CD4-positive, alpha-beta T cell treated with Interleukin-17A for 1 hour (primary cell): ENCODE data around the gene SH2D3C.
A peak's percentile ranks its signal among the peaks of the same experiment; 100 is the strongest.

Source experiments
- DNase-seq: peaks from one replicate; pipeline ENCODE4 v3.0.0-alpha.2; 2020

Gene SH2D3C

DNA sequence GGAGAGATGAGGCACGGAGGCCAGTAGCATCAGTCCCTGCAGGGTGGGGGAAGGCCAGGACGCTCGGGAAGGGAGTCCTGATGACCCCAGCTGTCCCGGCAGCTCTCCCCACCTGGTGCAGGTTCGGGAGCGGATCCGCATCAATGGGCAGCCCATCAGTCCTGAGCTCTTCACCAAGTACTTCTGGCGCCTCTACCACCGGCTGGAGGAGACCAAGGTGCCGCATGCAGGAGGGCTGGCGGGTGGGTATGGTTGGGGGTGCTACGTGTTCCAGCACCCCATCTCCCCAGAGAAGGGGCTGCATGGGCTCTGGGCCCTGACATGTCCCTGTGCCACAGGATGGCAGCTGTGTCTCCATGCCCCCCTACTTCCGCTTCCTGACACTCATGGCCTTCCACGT is 28.4 kb upstream of the SH2D3C start:
- DNase-seq: no peak

DNA sequence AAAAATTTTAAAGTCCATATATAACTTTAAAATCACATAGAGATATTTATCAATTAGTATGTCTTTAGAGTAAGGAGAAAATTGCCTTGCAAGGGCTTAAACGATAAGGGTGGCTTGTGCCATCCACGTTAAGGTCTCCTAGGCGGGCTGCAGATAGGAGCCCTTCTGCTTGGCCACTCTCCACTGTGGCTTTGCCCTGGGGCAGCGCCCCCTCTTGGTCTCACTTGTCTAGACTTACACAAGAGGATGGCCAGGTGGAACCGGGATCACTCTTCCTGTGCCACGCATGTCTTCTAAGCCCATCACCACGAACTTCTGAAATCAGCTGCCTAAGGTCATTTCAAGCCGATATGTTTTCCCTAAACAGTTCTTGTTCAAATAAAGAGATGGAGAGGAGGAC is 27.2 kb upstream of the SH2D3C start:
- DNase-seq: peak; percentile 47

DNA sequence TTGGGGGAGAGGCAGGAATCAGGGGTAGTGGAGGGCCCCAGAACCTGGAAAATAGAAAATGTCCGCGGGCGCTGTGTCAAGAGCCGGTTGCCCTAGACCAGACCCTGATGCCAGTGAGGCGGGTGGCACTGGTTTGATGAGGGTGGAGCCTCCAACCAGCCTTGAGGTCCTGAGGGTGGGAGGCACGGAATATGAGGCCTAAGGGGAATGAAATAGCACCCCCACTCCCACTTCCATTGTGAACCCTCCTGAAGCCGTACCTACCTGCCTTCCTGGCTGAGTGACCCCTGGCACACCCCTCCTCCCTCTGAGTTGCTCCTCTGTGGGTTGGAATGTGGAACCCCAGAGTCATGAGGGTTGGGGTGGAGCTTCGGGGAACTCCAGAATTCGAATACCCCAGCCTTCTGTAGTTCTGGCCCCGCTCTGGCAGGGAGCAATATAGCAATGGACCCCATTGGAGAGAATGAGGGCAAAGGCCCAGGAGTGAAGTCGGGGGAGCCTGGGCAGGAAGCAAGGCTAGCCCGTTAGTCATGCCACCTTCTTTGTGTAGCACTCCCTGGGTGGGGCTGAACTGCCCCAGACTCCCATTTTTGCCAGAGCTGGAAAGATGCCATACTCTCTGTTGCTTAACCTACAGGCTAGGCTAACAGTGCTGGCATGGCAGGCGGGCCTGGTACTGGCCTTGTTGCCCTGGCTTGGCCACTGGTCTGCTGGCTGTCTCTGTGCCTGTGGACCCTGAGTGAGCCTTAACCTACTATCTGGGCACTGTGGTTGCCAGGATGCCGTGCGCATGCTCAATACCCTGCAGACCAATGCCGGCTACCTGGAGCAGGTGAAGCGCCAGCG is 25.3 kb upstream of the SH2D3C start:
- peak; percentile 28 for DNase-seq

DNA sequence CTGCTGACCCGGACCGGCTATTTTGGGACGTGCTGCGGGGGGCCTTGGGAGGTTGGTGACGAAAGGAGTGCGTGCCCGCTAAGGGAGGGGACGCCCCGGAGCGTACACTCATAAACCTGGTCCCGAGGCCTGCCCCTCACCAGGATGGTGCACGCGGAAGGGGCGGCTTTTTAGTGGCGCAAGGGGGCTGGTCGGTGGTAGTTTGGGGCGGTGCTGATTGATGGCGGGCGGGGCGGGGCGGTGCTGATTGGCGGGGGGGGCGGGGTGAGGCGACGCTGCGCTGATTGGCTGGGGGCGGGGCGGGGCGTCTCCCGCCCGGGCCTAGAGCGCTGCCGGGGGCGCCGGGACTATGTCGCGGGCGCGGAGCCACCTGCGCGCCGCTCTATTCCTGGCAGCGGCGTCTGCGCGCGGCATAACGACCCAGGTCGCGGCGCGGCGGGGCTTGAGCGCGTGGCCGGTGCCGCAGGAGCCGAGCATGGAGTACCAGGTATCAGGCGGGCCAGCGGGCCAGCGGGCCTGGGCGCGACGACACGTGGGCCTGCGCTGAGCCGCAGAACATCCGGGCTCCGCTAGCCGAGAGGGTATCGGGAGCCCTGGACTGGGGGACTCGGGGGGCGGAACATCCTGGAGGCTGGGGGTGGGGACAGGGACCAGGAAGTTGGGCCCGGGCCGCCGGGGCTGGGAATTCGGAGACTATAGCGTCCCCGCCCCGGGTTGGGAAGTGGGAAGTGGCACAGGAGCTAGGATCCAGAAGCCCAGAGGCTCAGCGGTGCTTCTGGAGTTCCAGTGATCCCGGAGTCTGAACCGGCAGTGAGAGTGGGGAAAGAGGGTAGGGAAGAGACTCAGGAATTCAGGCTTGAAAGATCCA is 24.3 kb upstream of the SH2D3C start, which contains the start of gene FPGS:
TSS of gene FPGS (plus strand) at position 307 of the 868 bp plus-strand sequence. CDS start at position 350, 43 bp downstream.
- peak; percentile 87 for DNase-seq

DNA sequence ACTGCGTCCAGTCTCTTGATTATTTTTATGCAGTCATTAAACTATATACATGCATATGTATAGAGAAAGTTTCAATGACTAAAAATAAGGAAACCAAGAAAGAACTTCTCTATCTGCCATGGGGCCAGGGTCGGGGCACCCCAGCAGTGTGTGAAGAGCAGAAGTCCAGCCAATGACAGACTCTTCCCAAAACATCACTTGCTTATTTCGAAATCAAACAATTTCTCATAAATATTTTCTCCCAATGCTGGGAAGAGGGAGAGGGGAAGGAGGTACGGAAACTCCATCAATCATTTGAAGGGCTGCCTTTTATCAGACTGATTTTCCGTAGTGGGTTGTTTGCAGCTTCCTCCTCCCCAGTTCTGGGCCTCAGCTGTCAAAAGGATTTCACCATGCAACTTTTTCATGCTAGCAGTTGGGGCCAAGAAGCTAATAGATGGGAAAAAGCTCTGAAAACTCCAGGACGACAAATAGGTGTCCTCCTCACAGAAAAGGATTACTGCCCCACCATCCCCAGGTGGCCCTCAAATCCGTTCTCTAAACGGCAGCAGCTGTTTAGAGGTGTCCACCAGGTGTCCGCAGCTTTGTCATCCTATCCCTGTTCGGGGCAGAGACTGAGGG is 23.6 kb upstream of the SH2D3C start:
- DNase-seq: no peak

DNA sequence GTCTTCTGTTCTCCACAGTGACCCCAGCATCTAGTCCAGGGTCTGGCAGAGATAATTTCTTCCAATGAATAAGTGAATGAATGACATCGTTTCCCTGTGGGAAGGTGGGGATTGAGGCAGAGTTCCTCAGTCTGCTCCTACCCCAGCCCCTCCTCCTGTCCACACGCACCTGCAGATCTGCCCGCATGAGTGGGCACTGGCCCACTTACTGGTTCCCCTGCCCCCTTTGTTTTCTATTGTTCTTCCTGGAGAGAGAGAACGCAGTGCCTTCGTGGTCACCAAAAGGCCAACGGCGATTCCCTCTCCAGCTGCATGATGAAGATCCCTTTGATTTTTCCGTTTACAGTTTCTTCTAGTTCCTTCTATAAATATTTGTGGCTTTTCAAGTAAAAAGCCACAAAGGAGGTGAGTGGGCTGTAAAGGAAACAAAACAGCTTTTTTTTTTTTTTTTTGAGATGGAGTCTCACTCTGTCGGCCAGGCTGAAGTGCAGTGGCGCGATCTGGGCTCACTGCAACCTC is 18.4 kb upstream of the SH2D3C start:
- no peak for DNase-seq

DNA sequence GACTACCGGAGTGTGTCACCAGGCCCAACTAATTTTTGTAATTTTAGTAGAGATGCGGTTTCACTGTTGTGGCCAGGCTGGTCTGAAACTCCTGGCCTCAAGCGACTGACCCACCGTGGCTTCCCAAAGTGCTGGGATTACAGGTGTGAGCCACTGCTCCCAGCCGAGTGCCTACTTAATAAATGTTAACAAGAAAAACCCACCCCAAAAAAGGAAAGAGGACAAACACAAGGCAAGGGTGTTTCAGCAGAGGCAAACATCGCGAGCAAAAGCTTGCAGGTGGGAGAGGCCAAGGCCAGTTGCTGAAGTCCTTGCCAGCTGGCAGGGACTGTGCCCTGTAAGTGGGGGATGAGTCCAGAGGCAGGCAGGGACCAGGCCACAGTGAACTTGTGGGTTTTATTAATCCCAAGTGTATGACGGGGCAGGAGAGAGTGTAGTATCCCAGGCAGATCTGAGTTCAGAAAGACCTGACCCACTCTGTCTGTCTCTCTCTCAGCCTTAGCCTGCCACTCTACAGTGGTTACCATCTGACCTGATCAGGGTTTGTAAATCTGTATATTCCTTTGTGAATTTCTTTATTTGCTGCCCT is 17.9 kb upstream of the SH2D3C start:
- no peak for DNase-seq

DNA sequence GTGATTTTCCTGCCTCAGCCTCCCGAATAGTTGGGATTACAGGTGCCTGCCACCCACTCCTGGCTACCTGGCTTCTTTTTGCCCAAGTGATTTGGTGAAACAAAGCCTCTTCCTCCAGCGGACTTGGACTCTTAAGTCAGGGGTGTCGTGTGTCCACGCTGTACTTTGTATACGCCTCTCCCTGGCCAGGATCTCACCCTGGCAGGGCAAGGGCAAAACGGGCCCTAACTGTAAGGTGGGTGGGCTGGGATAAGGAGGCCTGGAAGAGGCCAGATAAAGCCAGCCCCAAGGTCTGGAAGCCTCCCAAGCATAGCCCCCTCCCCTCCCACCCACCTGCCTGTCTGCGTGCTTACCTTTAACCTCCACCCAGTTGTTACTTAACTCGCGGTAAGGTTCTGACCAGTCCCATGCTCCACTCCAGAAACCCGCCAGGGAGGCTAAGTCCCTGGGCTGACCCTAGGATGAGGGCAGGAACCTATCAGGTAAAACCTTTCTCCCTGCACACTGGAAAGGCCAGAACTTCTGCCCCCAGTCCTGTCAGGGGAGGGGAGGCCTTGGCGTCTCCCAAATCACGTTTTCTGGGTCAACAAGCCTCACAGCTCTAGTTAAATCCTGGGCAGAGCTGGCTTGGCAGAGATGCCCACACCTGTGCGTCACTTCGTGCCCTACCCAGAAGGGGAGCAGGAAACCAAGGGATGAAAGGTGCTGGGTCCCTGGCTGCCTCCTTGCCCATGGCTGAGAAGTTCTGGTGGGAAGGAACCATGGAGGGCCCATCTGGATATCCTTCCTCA is 15.7 kb upstream of the SH2D3C start:
- DNase-seq: no peak

DNA sequence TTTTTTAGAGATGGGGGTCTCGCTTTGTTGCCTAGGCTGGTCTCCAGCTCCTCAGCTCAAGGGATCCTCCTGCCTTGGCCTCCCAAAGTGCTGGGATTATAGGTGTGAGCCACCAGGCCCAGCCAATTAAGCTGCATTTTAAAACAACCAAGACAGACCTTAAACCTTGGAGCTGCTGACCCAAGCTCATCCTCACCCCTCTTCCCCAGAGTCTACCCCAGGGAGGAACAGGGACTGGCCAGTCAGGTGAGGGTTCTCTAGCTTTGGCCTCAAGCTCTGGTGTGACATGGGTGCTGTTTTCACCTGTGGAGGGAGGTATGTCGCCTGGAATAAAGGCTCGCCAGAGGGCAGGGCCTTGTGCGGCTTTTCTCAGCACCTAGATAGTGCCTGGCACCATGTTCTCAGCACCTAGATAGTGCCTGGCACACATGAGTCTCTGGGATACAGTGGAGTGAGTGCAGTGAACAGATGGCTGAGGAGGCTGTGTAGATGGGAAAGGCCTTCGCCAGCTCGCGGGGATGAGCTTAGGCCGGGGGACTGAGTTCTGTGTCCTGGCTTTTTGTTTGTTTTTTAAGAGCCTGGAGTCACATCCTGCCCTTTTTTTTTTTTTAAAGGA is 14.7 kb upstream of the SH2D3C start:
- DNase-seq: no peak

DNA sequence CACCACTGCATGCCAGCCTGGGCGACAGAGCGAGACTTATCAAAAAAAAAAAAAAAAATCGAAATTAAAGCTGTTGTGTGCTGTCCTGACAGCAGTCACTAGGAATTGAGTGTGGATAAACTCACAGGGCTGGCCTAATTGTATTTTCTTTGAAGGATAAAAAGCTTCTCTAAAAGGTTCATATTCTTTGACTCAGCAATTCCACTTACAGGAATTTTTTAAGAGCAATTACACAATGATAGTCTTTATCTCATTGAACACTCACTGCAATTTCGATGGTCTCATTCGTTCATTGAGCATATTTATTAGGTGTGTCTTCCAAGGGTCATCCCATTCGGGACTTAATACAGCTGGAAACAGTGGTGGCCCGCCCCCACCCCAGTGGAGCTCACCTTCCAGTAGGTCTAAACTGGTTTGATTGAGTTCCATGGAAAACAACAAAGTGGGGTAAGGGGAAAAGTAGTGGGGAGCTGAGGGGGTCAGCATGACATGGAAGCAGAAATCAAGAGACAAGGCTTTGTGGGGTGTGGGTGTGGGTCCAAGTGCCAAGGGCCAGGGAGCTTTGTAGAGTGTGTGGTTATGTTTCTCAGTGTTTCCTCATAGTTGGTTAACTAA is 14.1 kb upstream of the SH2D3C start:
- DNase-seq: no peak

DNA sequence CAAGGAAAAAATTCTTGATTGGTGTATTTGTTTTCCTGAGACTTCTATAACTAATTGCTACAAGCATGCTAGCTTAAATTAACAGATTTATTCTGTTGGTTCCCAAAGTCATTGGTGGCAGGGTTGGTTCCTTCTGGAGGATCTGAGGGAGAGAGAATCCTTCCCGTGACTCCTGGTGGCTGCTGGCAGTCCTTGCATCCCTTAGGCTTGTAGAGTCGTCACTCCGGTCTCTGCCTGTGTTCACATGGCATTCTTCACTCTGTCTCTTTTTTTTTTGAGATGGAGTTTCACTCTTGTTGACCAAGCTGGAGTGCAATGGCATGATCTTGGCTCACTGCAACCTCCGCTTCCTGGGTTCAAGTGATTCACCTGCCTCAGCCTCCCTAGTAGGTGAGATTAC is 12.6 kb upstream of the SH2D3C start:
- DNase-seq: no peak

DNA sequence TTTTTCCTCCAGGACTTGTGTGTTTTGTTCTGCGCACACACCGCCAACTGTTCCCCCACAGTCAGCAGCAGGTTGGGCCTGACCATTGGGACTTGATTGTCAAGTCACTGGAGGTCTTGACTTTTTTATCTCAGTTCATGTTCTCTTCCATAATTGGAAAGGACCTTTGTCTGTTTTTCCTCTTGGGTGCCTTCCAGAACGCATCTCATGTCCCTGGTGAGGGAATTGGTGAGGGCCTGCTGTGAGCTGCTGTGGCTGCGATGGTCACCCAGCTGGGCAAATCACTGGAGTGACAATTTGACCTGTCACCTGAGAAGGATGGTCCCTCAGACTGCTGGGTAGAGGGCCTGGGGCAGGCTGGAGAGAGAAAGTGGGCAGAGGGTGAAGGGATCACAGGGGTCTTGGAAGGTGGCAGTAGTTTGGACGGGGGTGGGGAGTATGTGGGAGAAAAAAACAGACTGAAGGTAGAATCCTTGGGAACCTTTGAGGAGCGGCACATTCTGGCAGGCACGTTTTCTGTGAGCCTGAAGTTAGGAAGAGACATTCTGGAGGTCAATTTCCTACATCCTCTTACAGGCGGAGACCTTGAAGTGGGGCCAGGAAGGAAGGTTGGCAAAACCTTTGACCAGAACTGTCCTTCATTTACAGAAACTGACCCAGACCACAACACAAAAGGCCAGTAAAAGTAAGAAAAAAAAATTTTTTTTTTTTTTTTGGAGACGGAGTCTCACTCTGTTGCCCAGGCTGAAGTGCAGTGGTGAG is 11.8 kb upstream of the SH2D3C start:
- DNase-seq: no peak

DNA sequence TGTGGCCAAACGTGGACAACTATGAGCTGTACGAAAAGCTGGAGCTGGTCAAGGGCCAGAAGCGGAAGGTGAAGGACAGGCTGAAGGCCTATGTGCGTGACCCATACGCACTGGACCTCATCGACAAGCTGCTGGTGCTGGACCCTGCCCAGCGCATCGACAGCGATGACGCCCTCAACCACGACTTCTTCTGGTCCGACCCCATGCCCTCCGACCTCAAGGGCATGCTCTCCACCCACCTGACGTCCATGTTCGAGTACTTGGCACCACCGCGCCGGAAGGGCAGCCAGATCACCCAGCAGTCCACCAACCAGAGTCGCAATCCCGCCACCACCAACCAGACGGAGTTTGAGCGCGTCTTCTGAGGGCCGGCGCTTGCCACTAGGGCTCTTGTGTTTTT is 10.7 kb upstream of the SH2D3C start:
- DNase-seq: no peak

DNA sequence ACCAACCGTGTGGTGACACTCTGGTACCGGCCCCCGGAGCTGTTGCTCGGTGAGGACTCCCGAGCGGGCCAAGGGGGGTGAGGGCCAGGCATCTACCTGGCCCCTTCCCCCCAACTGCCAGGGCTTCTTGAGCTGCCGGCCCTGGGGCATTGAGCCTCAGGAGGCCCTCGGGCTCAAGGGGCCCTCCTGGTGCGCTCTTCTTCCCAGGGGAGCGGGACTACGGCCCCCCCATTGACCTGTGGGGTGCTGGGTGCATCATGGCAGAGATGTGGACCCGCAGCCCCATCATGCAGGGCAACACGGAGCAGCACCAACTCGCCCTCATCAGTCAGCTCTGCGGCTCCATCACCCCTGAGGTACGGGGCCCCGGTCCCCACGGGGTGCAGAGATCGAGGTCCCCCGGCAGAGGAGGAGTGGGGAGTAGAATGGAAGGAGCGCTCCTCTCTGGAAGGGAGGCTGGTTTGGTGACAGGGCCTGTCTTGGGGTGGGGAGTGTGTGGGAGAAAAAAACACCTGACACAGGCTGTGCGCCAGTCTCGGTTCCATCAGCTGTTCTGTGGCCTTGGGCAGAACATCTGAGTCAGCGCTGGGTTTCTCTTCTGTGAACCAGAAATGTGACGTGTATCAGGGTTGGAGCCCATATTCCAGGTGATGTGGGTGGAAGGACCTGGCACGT is 10.0 kb upstream of the SH2D3C start:
- DNase-seq: no peak

DNA sequence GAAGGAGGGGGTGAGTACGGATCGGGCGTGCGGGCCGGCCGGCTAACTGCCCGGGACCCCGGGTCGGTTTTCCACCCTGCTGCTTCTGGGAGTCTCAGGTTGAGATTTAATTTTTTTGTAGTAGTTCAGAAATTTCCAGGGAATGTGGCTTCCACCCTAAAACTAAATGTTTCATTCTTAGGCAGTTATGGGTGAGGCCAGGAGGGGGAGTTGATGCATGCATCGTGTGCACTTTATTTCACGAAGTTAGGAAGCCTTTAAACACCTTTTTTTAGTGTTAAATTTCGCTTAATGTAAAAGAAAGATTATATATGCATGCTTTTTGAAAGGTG is 8.3 kb upstream of the SH2D3C start:
- no peak for DNase-seq

DNA sequence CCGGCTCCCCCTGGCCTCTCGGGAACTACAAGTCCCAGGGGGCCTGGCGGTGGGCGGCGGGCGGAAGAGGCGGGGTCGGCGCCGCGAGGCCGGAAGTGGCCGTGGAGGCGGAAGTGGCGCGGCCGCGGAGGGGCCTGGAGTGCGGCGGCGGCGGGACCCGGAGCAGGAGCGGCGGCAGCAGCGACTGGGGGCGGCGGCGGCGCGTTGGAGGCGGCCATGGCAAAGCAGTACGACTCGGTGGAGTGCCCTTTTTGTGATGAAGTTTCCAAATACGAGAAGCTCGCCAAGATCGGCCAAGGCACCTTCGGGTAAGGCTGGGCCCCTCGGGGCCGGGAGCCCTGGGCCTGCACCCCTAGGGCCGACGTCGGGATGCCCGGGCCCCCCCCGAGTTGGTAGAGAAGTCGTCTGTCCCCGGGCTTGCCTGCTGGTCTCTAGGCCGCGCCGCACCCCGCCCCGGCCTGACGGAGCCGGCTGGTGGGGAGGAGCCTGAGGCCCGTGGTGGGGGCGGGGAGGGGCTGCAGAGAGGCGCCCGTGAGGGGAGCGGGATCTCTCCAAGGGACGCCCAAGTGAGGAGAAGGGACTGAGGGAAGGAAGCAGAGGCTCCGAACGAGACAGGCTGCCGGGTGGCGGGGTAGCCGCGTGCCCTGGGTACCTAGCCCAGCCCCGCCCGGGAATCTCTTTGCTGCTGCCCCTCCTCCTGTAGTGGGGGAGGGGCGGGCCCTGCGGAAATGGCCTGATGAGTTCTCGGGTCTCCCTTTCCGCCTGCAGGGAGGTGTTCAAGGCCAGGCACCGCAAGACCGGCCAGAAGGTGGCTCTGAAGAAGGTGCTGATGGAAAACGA is 7.7 kb upstream of the SH2D3C start, which contains the start of gene CDK9:
TSS of gene CDK9 (plus strand) at position 102 of the 840 bp plus-strand sequence. CDS start at position 217, 115 bp downstream.
- peak; percentile 94 for DNase-seq

DNA sequence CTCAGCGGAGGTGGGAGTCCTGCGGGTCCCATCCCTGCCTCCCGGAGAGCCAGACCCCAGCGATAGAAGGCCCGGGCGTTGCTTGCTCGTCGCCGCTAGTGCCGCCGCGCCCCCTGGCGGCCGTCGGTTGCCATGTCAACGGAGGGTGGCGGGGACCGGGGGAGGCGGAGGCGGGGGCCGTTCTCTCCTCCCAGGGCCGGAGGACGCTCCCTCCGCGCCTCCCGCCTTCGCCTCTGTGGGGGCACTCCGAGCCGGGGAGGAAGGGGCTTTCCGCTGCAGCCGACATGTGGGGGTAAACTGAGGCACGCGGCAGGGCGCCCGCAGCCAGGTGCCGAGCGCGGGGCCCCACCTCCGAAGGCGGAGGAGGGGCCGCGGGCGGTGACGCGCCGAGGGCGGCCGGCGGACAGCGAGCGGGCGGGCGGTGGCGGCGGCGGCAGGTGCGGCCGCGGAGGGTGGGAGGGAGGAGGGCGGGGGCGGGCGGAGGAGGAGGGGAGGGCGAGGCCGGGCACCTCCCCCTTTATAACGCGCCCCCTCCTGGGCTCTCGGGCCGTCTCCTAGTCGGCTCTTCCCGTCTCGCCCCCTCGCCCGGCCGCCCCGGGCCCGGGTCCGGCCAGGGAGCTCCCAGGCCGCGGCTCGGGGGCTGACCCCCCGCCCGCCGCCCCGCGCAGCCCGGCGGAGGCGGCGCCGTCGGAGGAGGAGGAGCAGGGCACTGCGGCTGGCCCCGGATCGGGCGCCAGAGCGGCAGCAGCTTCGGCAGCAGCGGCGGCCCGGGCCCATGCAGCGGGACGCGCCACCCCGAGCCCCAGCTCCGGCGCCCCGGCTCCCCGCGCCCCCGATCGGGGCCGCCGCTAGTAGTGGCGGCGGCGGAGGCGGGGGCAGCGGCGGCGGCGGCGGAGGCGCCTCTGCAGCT is 6.8 kb upstream of the SH2D3C start:
- peak; percentile 93 for DNase-seq
